Lower lobe of right lung (tissue), 2 donors: ENCODE data around the gene FAM168B. TPM values are rescaled to one million over a fixed set of nuclear protein-coding genes. Genes with fewer than 3 reads are reported as not detected.

ENCODE experiments used
- ATAC-seq, 2 donors: fragments of 200-7000 bp; cut with Tn5 transposase; one replicate each; pipeline ENCODE4 v1.9.1; 2020 to 2022; ENCODE audit warnings: mild to moderate bottlenecking in 2 of 2, moderate library complexity in 2 of 2
- DNase-seq: peaks from one replicate; pipeline ENCODE4 v3.0.0-alpha.2; 2020
- H3K27ac ChIP-seq: fragments of 200-600 bp; one replicate; pipeline ENCODE4 v1.8.0; 2022
- H3K27me3 ChIP-seq: fragments of 200-600 bp; one replicate; pipeline ENCODE4 v1.8.0; 2022; ENCODE audit warnings: low read depth
- H3K36me3 ChIP-seq: fragments of 200-600 bp; one replicate; pipeline ENCODE4 v1.8.0; 2022; ENCODE audit warnings: mild to moderate bottlenecking
- H3K4me1 ChIP-seq: fragments of 200-600 bp; one replicate; pipeline ENCODE4 v1.8.0; 2022
- H3K4me3 ChIP-seq: fragments of 200-600 bp; one replicate; pipeline ENCODE4 v1.8.0; 2022; ENCODE audit warnings: mild to moderate bottlenecking
- H3K9me3 ChIP-seq: fragments of 200-600 bp; one replicate; pipeline ENCODE4 v1.8.0; 2022
- CTCF ChIP-seq: fragments of 200-600 bp; IDR thresholded peaks from one replicate; pipeline ENCODE4 v1.8.0; 2022; ENCODE audit warnings: antibody characterized with exemption, mild to moderate bottlenecking
- intact Hi-C: fragments of 100-400 bp; cut with DNase I; formaldehyde crosslinking; loops from one replicate; pipeline ENCODE4 v1.11.0; 2022
- total RNA-seq: library from RNA; stranded (reverse); fragmentation: NEBNext Ultra II Directional; extraction: Animal tissue kit (Norgen Biotek cat#: 25700); gene quantifications from one replicate; pipeline ENCODE4 v1.2.1, GENCODE V29; 2021
- donor health status: DM: no; HTN: yes; CAD: no; lungs with severe emphysema.

FAM168B gene
- total RNA-seq, 1 donor from 2014 or later, result 74.1 TPM

GRCh38 chr2:131011486-131011885 lies 81.8 kb downstream of the FAM168B start:
- TF ChIP-seq CTCF, result no peak
- intact Hi-C loops, result no loop called here
- DNase-seq (no peak), ATAC-seq (no peak)
- Histone ChIP-seq H3K4me3 (no peak overlapping the region), H3K9me3 (no peaks in the 10 kb centered on the region), H3K36me3 (no peaks in the 10 kb centered on the region), H3K27me3 (peaks cover 4% of the 10 kb centered on the region), H3K4me1 (no peaks in the 10 kb centered on the region), H3K27ac (no peak overlapping the region)

- intact Hi-C loops, result no loop called here
Measured at GRCh38 chr2:131010566-131010965, 82.7 kb downstream of the FAM168B start.

GRCh38 chr2:131009713-131010475 lies 83.4 kb downstream of the FAM168B start:
- H3K4me1 ChIP-seq, result no peaks in the 10 kb centered on the region
- no peaks in the 10 kb centered on the region for H3K9me3 ChIP-seq
- intact Hi-C loops, result no loop called here
- no peak overlapping the region for H3K4me3 ChIP-seq
- ATAC-seq (no peak), DNase-seq (no peak)
- H3K27me3 ChIP-seq, result no peaks in the 10 kb centered on the region
- TF ChIP-seq CTCF, result no peak
- no peaks in the 10 kb centered on the region for H3K36me3 ChIP-seq
- H3K27ac ChIP-seq, result no peak overlapping the region

More at GRCh38 chr2:131010566-131010965, 82.7 kb downstream of the FAM168B start:
- Histone ChIP-seq H3K9me3 (no peaks in the 10 kb centered on the region), H3K27ac (no peak overlapping the region), H3K27me3 (peaks cover 4% of the 10 kb centered on the region), H3K4me1 (no peaks in the 10 kb centered on the region), H3K4me3 (no peak overlapping the region), H3K36me3 (no peaks in the 10 kb centered on the region)
- DNase-seq (no peak), ATAC-seq (no peak)
- no peak for TF ChIP-seq CTCF

GRCh38 chr2:131008967-131009366 lies 84.3 kb downstream of the FAM168B start:
- DNase-seq (no peak), ATAC-seq (no peak)
- Histone ChIP-seq H3K27ac (no peak overlapping the region), H3K9me3 (no peaks in the 10 kb centered on the region), H3K36me3 (no peaks in the 10 kb centered on the region), H3K4me1 (no peaks in the 10 kb centered on the region), H3K27me3 (no peaks in the 10 kb centered on the region), H3K4me3 (no peak overlapping the region)
- no peak for TF ChIP-seq CTCF
- intact Hi-C loops, result no loop called here

GRCh38 chr2:131006561-131006960 lies 86.7 kb downstream of the FAM168B start:
- H3K4me3 ChIP-seq, result no peak overlapping the region
- H3K27me3 ChIP-seq, result no peaks in the 10 kb centered on the region
- no peak for TF ChIP-seq CTCF
- no peaks in the 10 kb centered on the region for H3K4me1 ChIP-seq
- H3K36me3 ChIP-seq, result no peaks in the 10 kb centered on the region
- no peak overlapping the region for H3K27ac ChIP-seq
- intact Hi-C loops, result no loop called here
- no peaks in the 10 kb centered on the region for H3K9me3 ChIP-seq
- DNase-seq (no peak), ATAC-seq (no peak)
